ENCODE data around the gene SV2C. TPM values are rescaled to one million over a fixed set of nuclear protein-coding genes. Genes with fewer than 3 reads are reported as not detected.
"Not testable (repeated sequence)": the region's sequence is repeated elsewhere in the genome, so short reads cannot be mapped to it uniquely, and the experiment has no call there.

SV2C gene, protein sequence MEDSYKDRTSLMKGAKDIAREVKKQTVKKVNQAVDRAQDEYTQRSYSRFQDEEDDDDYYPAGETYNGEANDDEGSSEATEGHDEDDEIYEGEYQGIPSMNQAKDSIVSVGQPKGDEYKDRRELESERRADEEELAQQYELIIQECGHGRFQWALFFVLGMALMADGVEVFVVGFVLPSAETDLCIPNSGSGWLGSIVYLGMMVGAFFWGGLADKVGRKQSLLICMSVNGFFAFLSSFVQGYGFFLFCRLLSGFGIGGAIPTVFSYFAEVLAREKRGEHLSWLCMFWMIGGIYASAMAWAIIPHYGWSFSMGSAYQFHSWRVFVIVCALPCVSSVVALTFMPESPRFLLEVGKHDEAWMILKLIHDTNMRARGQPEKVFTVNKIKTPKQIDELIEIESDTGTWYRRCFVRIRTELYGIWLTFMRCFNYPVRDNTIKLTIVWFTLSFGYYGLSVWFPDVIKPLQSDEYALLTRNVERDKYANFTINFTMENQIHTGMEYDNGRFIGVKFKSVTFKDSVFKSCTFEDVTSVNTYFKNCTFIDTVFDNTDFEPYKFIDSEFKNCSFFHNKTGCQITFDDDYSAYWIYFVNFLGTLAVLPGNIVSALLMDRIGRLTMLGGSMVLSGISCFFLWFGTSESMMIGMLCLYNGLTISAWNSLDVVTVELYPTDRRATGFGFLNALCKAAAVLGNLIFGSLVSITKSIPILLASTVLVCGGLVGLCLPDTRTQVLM
- total RNA-seq (0.13 TPM), polyA plus RNA-seq (ENCODE audit: insufficient read depth, low read depth, low replicate concordance) (not detected)
- long read RNA-seq, donor 1 = 0 reads
- long read RNA-seq, donor 2, partial matches to known transcripts = 6 of 6 reads
- long read RNA-seq, donor 2, other reads (novel, unspliced or antisense) = 0 of 6 reads
- long read RNA-seq, donor 3 = 0 reads
- long read RNA-seq, donor 4 = 0 reads
- long read RNA-seq, donor 5 = 0 reads
- long read RNA-seq, donor 6 = 0 reads
- long read RNA-seq, donor 7 = 0 reads
- long read RNA-seq, donor 8 = 0 reads
- long read RNA-seq, donor 9 = 0 reads
- long read RNA-seq, donor 10, partial matches to known transcripts = 6 of 6 reads
- long read RNA-seq, donor 10, other reads (novel, unspliced or antisense) = 0 of 6 reads

DNA sequence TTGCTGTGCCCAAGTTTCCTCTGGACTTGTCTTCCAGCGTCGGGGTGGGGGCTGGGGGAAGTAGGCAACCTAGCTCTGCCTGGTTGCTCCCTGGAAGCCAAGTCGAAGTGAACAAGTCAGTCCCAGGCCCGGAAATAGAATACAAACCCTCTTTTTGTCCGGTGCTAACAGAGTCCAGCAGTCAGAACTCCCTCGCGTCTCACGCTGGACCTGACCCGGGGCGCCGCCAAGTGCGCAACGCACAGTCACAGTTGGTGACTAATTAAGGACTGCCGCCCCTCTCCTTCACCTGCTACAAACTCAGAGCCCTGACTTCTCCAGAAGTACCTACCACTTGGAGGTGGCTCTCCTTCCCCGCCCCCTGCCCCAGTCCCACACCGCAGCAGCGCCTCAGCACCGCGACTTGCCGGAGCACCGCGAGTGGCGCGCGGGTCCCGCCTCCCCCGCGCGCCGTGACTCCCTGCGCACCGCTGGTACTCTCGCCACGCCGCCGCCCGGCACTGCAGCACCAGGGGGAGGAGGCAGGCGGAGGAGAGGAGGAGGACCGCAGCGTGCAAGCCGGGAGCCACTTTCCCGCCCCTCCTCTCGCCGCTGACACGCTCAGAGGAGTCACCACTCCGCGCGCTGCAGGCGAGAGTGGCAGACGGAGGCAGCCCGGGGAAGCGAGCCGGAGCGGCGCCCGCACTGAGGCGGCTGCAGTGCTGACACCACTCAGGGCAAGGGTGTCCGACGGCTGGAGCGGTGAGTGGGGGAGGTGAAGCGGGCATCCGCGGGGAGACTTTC, at the start of gene SV2C:
Gene SV2C (plus strand): TSS at position 612 of the 783 bp plus-strand sequence. CDS start 48,368 bp downstream, outside the sequence.
- DNase-seq = peak; percentile 57 to 80 (median 75)
- intact Hi-C loops (cut with DNase I) = no loop called here
- H3K4me3 ChIP-seq (ENCODE audit: low read length in 3 of 3) = no peak within 1 kb of the TSS

DNA sequence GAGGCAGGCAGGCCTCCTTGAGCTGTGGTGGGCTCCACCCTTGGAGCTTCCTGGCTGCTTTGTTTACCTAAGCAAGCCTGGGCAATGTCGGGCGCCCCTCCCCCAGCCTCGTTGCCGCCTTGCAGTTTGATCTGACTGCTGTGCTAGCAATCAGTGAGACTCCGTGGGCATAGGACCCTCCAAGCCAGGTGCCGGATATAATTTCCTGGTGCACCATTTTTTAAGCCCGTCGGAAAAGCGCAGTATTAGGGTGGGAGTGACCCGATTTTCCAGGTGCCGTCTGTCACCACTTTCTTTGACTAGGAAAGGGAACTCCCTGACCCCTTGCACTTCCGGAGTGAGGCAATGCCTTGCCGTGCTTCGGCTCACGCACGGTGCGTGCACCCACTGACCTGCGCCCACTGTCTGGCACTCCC, 45.4 kb upstream of the SV2C start:
- FAIRE-seq; H3K4me1 ChIP-seq (ENCODE audit: control insufficient read depth in 2 of 3, insufficient read depth in 2 of 3, low read depth in 1 of 3, low read length in 3 of 3); H3K27me3 ChIP-seq (ENCODE audit: control insufficient read depth, insufficient read depth, low read length); H3K9me3 ChIP-seq (ENCODE audit: control insufficient read depth in 2 of 3, insufficient read depth in 1 of 3, low read length in 3 of 3); H3K4me3 ChIP-seq (ENCODE audit: low read length in 3 of 3); H3K27ac ChIP-seq (ENCODE audit: low read depth in 2 of 2, low read length in 2 of 2); H3K36me3 ChIP-seq (ENCODE audit: control insufficient read depth in 2 of 3, insufficient read depth in 3 of 3, low read length in 3 of 3); intact Hi-C loops (cut with DNase I); H3K9ac ChIP-seq (ENCODE audit: low read length in 3 of 3): not testable (repeated sequence)
- peak in 1 of 5 donors; percentile 4 for DNase-seq

More for the DNA sequence above, at the start of gene SV2C:
- H3K9me3 ChIP-seq (ENCODE audit: control insufficient read depth in 2 of 3, insufficient read depth in 1 of 3, low read length in 3 of 3) = no peaks in the 10 kb centered on the region
- no peak within 1 kb of the TSS for H3K9ac ChIP-seq (ENCODE audit: low read length in 3 of 3)
- H3K27me3 ChIP-seq (ENCODE audit: control insufficient read depth, insufficient read depth, low read length) = peaks cover 42% of the 10 kb centered on the region
- TF ChIP-seq, protein P1, sequence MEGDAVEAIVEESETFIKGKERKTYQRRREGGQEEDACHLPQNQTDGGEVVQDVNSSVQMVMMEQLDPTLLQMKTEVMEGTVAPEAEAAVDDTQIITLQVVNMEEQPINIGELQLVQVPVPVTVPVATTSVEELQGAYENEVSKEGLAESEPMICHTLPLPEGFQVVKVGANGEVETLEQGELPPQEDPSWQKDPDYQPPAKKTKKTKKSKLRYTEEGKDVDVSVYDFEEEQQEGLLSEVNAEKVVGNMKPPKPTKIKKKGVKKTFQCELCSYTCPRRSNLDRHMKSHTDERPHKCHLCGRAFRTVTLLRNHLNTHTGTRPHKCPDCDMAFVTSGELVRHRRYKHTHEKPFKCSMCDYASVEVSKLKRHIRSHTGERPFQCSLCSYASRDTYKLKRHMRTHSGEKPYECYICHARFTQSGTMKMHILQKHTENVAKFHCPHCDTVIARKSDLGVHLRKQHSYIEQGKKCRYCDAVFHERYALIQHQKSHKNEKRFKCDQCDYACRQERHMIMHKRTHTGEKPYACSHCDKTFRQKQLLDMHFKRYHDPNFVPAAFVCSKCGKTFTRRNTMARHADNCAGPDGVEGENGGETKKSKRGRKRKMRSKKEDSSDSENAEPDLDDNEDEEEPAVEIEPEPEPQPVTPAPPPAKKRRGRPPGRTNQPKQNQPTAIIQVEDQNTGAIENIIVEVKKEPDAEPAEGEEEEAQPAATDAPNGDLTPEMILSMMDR (IDR thresholded peaks at IDR 0.05; ENCODE audit: borderline replicate concordance, extremely low read depth, insufficient read depth) = no peak
- H3K27ac ChIP-seq (ENCODE audit: low read depth in 2 of 2, low read length in 2 of 2) = no peak within 1 kb of the TSS
- H3K36me3 ChIP-seq (ENCODE audit: control insufficient read depth in 2 of 3, insufficient read depth in 3 of 3, low read length in 3 of 3) = no peaks in the 10 kb centered on the region
- peaks cover 0 to 9% (median 0%) of the 10 kb centered on the region in 3 donors for H3K4me1 ChIP-seq (ENCODE audit: control insufficient read depth in 2 of 3, insufficient read depth in 2 of 3, low read depth in 1 of 3, low read length in 3 of 3)
- no peak for FAIRE-seq

DNA sequence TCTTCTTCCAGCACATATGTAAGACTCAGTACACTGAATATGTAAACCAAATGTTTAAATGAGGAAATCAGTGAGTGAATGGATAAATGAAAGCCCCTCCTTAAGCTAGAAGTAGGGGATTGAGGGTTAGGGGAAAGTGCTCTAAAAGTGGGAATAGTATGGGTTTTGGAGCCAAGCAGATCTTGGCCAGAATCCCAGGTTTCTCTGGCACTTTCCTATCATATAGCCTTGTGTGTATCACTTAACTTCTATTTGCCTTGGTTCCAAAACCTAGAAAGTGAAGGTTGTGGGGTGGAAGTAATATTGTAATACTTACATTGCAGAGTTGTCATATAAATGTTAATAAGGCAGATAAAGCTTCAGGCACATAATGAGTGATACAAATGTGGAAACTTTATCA, 45.0 kb upstream of the SV2C start:
- Histone ChIP-seq H3K9ac (ENCODE audit: low read length in 3 of 3) (no peak overlapping the region), H3K4me1 (ENCODE audit: control insufficient read depth in 2 of 3, insufficient read depth in 2 of 3, low read depth in 1 of 3, low read length in 3 of 3) (no peaks in the 10 kb centered on the region), H3K9me3 (ENCODE audit: control insufficient read depth in 2 of 3, insufficient read depth in 1 of 3, low read length in 3 of 3) (peaks cover 0 to 3% (median 0%) of the 10 kb centered on the region in 3 donors), H3K27ac (ENCODE audit: low read depth in 2 of 2, low read length in 2 of 2) (no peak overlapping the region), H3K36me3 (ENCODE audit: control insufficient read depth in 2 of 3, insufficient read depth in 3 of 3, low read length in 3 of 3) (no peaks in the 10 kb centered on the region), H3K4me3 (ENCODE audit: low read length in 3 of 3) (no peak overlapping the region), H3K27me3 (ENCODE audit: control insufficient read depth, insufficient read depth, low read length) (no peaks in the 10 kb centered on the region)
- FAIRE-seq (no peak), DNase-seq (no peak)
- intact Hi-C loops (cut with DNase I) = no loop called here
- TF ChIP-seq, protein P1 (IDR thresholded peaks at IDR 0.05; ENCODE audit: borderline replicate concordance, extremely low read depth, insufficient read depth) = no peak

All from kidney (tissue), 22 donors.